HL-60/S4 treated with phorbol 12-myristate 13-acetate at 8.2 ng/mL for 4 days and 3 days (cell line): ENCODE results near the gene KCTD3.

ENCODE experiments used
- in situ Hi-C: fragments of 300-500 bp; cut with MboI; formaldehyde crosslinking; loops from 2 replicates; pipeline ENCODE4 v1.15.0; 2022; ENCODE audit warnings: low sequenced_read_pairs

The KCTD3 gene

DNA sequence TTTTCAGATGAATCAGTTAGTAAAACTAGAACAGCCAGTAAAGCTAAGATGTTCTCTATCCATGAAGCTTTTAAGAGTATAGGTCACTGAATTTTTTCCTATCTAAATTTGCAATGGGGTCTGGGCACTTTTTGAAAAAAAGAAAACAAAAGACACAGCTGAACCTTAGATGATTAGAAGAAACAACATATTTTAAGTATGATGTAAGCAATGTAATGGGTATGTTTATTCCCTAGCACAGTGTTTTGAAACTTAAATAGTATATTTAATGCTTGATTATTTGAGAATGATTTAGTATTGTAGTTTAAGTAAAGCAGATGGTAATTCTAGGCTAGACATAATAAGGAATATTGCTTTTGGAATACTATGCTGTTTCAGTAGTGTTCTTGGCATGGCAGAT is 36.2 kb downstream of the KCTD3 start:
- in situ Hi-C loops = no loop called here

DNA sequence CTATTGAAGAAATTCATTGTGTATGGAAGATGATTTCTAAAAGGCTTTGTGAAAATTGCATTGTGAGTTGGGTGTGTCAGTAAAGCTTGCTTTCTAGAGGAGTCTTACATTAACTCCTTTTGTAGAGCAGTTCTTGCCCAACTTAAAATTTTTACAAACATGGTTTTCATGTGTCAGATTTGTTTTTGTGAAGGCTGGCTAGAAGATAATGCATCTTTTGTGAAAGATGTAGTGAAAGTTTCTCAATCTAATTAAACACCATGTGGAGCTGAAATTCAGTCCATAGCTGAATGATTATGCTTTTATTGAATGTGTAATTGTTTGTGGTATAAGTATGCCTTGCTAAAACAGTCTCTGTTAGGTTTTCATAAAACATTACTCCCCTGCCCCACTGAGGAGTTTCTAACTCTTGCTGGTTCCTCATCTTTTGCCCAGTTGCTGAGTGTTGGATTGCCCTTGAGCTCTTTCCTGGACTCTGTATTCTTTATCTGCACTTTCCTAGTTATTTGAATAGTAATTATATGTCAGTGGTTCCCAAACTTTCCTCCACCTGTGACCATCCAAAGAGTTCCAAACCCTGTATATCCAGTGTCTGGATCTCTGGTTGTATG is 38.0 kb downstream of the KCTD3 start:
- in situ Hi-C loops = no loop called here

DNA sequence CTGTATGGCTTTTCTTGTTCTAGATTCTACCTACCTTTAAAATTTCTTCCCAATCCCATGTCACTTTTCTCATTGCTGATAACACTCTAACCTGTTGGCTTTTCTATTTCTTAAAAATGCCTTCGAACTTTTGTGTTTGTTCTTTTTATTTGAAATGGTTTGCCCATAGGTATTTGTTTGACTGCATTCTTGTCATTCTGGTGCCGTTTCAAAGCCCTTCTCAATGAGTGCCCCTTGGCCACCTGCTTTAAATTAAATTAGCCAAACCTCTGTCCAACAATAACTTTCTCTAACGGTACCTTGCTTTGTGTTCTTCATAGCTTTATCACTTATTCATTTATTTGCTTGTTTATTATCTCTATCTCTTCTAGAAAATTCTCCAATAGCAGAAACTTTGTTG is 38.9 kb downstream of the KCTD3 start:
- in situ Hi-C loops = no loop called here

DNA sequence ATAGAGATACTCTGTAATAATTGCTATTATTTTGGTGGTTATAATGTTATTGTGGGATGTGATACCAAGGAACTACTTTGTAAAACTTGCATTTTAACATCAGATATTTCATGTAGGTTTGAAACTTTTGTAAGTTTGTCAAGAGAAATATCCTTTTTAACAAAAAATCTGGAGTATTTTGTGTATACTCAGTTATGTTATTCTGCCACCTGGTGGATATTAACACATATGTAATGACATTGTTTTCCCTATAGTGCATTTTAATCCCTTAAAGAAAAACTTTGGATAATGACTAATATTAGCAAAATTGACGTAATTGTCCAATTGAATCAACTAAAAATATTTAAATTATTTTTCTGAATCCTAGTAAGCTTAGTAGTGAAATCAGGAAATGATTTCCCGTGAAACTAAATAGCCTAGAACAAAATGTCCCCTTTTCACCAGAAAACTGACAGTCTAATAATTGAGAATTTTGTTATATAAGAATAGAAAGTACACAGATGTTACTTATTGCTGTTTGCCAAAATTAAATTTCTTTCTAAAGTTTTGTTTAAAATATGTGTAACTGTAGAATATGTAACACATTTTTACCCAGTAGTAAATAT is 39.6 kb downstream of the KCTD3 start:
- in situ Hi-C loops = no loop called here

DNA sequence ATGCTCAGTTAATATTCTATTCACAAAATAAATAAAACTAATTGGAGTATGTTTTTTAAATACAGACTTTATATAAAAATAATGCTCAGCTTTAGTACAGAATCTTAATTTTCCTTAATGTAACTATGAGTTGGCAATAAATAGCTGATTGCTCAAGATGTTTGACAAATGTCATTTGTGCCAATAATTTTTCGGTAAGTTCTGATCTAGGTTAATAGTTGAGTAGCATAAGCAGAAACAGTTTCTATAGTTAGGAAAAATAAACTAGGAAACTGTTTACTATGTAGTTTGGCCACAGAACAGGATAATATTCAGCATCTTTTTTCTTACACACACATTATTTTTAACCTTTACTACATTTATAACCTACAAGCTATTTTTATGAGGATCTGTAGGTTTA is 40.3 kb downstream of the KCTD3 start:
- in situ Hi-C loops = no loop called here

DNA sequence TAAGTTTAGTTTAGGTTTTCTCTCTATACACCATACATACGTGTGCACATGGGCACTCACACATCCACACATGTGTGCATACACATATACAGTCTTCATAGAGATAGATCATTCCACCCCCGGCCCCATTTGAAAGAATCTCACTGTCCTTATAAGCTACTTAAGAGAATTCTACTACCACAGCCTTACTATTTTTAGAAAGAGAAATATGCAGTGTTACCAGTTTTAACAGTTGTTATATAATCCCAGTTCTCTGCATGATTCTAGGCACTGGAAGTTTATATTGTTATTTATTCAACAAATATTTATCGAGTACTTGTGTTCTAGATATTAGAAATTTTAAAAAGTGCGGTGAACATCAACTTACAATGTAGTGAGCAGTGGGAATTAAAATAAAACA is 41.5 kb downstream of the KCTD3 start:
- in situ Hi-C loops = no loop called here

DNA sequence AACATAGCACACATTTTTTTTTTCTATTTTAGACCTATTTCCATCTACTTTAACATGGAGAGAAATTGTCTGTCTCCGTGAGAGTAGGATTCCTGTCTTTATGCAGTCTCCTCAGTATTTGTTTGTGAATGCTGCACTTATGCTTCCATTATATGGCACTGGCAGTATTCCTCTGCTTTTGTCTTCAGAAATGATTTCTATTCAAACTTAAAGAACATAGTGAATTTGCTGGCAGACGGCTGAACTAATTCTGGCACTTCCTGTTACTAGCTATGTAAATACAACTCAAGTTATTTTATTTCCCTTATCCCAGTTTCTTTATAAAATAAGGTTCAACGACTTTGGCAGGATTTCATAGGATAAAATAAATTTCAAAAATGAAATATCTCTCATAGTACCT is 45.3 kb downstream of the KCTD3 start:
- in situ Hi-C loops = no loop called here

DNA sequence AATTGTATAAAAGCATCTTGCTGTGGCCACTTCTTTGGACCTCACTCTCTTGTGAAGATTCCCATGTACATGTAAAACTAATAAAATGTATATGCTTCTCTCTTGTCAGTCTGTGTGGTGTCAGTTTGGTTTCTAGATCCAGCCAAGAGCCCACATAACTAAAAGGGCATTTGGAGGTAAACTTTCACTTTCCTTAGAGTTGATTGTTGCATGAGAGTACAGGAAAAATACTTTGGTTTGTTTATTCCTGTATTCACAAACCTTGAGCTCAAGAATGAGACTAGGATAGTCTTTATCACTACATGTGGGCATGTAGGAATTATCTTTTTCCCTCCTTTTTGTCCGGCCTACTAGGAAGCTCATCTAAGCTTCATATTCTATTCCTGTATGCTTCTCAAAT is 50.9 kb downstream of the KCTD3 start:
- in situ Hi-C loops = no loop called here

DNA sequence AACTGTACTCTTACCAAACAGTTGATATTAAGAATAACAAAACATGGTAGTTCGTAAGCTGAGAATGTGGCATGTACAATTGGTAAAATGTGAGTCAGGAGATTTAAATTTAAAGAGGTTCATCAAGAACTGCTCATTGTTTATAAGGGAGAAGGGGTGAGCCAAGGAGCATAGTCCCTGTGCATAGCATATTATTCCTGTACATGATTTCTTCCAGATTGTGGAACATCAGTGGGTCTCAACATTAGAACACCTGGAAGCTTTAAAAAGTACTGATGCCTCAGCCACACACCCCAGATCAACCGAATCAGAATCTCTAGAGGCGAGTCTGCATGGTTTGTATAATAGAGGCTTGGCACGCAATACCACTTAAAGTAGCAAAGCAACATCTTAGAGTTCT is 56.1 kb downstream of the KCTD3 start:
- in situ Hi-C loops = no loop called here

DNA sequence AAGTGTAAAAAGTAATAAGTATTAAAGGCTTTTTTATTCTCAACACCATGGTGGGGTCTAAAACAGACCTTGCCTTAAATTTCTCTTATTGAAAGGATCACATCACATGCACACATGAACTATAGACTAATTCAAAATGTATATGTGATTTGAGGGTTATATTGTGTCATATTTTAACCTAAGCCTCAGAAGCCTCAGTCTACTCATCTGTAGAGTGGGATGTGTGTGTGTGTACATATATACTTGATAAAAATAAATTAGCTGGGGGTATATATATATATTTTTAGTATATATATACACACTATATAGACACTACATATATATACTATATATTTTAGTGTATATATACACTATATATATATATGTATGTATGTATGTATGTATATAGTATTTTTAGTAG is 58.8 kb downstream of the KCTD3 start:
- in situ Hi-C loops = no loop called here

DNA sequence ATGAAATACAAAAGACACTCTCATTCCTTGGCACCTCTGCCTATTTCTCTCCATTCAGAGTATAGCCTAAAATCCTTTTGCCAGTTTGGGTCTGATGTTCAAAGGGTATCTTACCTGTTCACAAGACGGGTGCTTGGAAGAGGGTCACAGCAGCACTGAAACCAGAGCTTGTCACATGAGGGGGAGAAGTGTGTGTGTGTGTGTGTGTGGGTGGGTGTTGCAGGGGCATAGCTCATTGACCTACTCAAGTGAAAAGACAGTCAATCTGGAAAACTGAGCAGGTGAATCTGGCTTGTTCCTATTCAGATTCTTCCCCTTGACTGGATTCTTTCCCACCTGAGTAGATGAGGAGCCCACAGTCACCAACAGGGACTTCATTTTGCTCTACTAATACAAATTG is 63.9 kb downstream of the KCTD3 start:
- in situ Hi-C loops = no loop called here

DNA sequence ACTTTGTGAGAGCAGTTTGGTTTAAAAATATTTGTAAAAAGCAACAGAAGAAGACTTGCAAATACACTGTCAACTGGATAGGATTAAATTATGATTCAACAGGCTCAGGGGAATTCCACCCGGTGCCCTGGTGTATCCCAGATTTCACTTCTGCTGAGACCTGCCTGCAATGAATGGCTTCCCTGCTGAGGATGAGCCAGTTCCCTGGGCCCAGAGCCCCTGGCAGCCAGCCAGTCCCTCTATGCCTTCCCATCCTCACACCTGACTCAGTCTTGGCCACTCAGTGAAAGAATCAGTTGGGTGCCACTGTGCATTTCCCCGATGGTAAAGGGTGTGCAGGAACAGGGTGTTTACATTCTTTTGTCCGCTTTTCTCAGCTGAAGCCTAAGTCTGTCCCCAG is 64.4 kb downstream of the KCTD3 start:
- in situ Hi-C loops = no loop called here

DNA sequence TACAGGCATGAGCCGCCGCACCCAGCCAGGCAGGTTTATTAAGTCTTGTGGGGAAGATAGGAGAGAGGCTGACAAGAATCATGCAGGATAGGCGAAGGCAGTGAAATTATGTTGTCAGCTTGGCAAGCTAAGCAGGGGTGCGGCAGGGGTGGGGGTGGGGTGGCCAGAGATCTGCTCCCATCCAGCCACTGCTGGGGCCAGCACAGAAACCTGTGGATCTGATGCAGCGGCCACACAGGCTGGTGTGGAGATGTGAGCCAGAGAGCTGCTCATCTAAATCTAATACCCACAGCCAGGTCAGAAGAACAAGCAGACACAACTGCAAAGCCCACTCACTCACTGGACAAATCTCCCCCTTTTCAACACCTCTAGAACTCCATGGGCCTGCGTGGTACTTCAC is 68.7 kb downstream of the KCTD3 start:
- in situ Hi-C loops = no loop called here

DNA sequence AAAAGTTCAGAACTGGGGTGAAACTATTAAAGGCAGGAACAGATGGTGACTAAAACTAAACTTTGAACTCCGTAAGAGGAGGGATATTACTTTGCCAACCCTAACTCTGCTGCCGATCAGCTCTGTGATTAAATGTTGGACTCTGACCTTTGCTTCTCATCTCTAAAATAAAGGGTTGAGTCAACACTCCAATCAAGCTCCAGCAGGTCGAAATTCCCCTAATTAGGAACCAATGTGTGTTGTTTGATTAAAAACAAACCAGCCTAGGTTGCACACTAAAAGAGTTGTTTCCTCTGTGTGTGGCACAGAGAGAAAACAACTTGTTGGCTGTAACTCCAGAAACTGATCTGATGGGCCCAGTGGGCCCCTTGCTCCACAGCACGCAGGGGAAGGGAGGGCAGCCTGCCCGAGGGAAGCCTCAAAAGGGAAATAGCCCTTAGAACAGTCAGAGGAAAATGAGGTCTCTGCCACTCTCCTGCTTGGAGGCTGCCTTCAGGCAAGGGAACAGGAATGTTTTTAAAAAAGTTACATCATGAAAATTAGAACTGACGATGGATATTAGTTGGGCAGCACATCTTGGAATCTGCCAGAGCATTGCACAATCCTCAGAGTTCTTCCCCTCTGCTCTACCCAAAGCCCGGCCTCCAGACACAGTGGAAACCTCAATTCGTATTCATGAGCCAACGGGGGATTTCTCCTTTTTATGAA is 69.3 kb downstream of the KCTD3 start:
- in situ Hi-C loops = no loop called here

DNA sequence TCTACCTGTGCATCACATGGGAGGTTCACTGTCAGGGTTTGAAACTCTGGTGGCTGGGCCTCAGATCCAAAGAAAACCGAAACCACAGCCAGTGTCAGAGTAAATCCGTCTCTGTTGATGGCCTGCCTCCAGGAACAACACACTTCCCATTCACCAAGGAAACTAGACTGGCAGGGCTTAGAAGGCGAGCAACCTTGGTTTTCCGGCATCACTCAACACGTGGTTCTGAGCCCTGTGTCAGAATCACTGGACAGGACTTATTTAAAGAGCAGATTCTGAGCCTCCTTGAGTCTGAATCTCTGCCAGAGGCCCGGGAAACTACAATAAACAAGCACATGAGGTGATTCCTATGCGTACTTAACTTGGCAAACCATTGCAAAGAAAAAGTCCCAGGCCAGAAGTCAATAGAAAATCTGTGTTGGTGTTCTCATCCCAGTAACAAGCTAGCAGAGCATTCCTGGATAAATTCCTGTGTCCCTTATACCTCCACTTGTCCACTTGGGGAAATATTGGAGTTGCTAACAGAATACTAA is 70.0 kb downstream of the KCTD3 start:
- in situ Hi-C loops = no loop called here

DNA sequence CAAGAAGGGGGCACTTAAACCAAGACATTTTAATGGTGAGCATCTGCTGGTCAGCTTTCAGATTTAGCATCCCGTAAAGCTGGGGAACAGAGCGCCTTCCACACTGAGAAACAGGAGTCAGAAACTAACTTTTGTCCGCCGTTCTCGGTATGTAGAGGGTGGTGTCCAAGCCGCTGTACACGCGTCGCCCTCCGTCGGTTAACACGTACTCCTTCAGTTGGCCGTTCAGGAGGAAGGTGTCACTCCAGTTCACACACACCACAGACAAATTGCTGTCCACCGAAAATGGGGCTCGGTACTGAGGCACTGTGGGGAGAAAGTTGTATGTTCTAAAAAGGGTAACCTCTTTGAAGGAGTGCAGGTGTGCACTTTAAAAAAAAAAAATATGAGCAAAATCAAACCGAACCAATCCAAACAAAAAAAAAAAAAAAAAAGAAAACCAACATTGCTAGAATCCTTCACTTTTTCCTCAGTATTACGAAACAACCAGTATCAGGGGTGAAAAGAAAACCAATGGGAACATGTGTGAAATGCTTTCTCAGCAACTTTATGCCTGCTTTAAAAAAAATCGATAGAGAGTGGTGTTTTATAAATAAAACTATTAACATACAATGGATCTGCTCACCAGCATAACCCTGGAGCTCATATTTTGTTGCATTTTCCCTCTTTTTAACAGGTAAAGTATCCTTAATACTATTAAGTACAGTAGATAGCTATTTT is 73.5 kb downstream of the KCTD3 start:
- in situ Hi-C loops = no loop called here

DNA sequence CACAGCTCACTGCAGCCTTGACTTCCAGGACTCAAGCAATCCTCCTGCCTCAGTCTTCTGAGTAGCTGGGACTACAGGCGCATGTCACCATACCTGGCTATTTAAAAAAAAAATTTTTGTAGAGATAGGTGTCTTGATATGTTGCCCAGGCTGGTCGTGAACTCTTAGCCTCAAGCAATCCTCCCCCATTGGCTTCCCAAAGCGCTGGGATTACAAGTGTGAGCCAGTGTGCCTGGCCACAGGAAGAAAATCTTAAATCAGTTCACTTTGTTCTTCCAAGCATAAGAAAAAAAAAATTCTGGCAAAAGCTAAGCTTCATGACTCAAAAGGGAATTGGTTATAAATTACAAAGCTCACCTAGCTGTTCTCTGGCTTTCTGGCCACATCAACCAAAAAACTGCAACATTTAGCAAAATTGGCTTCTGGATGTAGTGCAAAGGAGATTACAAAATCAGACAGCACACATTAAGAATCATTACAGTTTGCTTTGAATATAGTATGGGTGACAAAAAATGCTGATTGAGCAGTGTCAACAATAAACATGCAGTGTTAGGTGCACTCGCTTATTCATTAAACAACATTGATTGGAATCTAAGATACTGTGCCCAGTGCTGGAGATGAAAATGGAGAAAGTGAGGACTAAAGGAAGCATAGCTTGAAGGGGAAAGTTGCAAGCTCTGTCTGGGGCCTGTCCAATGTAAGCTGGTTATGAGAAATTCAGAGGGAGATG is 76.7 kb downstream of the KCTD3 start:
- in situ Hi-C loops = no loop called here

DNA sequence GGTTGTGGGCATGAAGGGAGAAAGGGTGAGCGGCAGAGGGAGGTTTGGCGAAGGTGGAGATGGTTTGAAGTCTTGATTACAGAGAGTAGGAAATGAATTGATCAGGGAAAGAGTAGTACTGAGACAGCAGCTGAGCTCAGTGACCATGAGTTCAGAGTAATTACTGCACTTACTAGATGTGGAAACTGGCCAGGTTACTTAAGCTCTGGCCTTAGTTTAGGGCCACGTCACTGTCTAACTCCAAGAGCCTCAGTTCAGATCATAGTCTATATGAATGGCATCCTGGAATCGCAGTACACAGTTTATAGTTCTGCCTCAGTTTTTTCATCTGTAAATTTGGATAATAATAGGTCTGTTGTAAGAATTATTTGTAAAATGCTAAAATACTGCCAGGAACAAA is 78.1 kb downstream of the KCTD3 start:
- in situ Hi-C loops = no loop called here

DNA sequence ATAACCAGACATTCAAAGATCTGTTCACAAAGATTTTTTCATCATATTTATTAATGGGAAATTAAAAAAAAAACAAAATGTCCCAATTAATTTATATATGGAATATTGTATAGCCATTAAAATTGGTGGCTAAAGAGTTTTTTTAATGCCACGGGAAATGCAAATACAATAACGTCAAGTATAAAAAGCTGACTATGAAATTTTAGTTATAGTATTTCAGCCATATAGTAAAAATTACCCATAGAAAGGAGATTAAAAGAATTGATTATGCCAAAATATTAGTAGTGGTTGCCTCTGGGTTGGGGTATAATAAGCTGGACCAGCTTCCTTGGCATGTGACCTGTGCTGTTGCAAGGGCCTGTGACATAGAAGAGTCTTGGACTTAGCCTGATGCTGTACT is 78.8 kb downstream of the KCTD3 start:
- in situ Hi-C loops = no loop called here

DNA sequence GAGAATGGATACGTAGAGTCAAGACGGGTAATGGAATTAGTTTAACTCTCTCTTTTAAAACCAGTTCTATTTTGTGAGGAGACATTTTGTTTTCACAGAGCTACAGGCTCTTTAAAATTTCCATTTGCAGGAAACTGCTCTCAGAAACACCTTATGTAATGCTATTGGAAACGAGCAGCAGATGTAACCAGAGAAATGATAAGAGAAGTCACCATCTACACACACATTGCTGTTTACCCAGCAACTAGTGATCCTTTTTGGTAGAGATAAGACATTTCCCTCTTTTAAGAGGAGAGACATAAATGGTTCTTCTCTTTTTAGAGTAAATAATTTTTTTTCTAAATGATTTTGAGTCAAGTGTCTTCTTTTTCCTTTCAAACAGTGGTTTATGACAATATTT is 80.6 kb downstream of the KCTD3 start:
- in situ Hi-C loops = no loop called here

DNA sequence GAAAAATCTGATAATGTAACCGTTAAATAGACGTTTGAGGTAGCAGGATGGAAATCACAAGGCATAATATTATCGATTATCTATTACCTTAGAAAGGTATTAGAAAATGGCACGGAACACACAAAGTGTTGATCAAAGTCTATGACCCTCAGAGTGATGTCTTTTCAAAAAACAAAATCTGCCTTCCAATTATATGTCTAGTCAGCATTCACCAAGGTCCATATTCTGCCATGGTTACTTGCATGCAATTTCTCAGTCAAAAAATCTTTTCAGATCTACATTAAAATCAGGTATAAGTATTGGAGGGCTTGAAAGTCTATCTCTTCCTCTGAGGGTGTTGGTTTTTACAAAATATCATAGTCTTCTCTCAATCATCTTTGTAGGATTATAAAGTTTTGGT is 81.9 kb downstream of the KCTD3 start:
- in situ Hi-C loops = no loop called here
